ENCODE results near the gene RASL11B.

The RASL11B gene

GRCh38 chr4:52883707-52884669, 21.9 kb downstream of the RASL11B start:
- TF ChIP-seq CTCF (IDR thresholded peaks at IDR 0.05; ENCODE audit: borderline replicate concordance, control extremely low read depth, extremely low read depth, insufficient read depth, missing control alignments): no peak
- DNase-seq (ENCODE audit: low spot score): no peak
- in situ Hi-C loops (cut with MboI; ENCODE audit: low sequenced_read_pairs, unreplicated experiment): no loop called here

- no peak for DNase-seq (ENCODE audit: low spot score)
- no peak for TF ChIP-seq CTCF (IDR thresholded peaks at IDR 0.05; ENCODE audit: borderline replicate concordance, control extremely low read depth, extremely low read depth, insufficient read depth, missing control alignments)
- in situ Hi-C loops (cut with MboI; ENCODE audit: low sequenced_read_pairs, unreplicated experiment): no loop called here
Observed at GRCh38 chr4:52884994-52885393, 22.9 kb downstream of the RASL11B start.

- TF ChIP-seq CTCF (IDR thresholded peaks at IDR 0.05; ENCODE audit: borderline replicate concordance, control extremely low read depth, extremely low read depth, insufficient read depth, missing control alignments): no peak
- DNase-seq (ENCODE audit: low spot score): no peak
- in situ Hi-C loops (cut with MboI; ENCODE audit: low sequenced_read_pairs, unreplicated experiment): no loop called here
Observed at GRCh38 chr4:52889354-52889753, 27.2 kb downstream of the RASL11B start.

GRCh38 chr4:52889778-52890520, 27.8 kb downstream of the RASL11B start:
- in situ Hi-C loops (cut with MboI; ENCODE audit: low sequenced_read_pairs, unreplicated experiment): no loop called here
- no peak for DNase-seq (ENCODE audit: low spot score)
- TF ChIP-seq CTCF (IDR thresholded peaks at IDR 0.05; ENCODE audit: borderline replicate concordance, control extremely low read depth, extremely low read depth, insufficient read depth, missing control alignments): no peak

- in situ Hi-C loops (cut with MboI; ENCODE audit: low sequenced_read_pairs, unreplicated experiment): no loop called here
- TF ChIP-seq CTCF (IDR thresholded peaks at IDR 0.05; ENCODE audit: borderline replicate concordance, control extremely low read depth, extremely low read depth, insufficient read depth, missing control alignments): no peak
- DNase-seq (ENCODE audit: low spot score): no peak
Observed at GRCh38 chr4:52890521-52890791, 28.3 kb downstream of the RASL11B start.

- in situ Hi-C loops (cut with MboI; ENCODE audit: low sequenced_read_pairs, unreplicated experiment): no loop called here
- TF ChIP-seq CTCF (IDR thresholded peaks at IDR 0.05; ENCODE audit: borderline replicate concordance, control extremely low read depth, extremely low read depth, insufficient read depth, missing control alignments): no peak
- DNase-seq (ENCODE audit: low spot score): no peak
Observed at GRCh38 chr4:52891743-52892142, 29.6 kb downstream of the RASL11B start.

Measured in GM13976 (cell line).